Erythroblast (primary cell): ENCODE results near the gene SFMBT2.
A peak's percentile ranks its signal among the peaks of the same experiment; 100 is the strongest.

ENCODE experiments used
- DNase-seq, 2 experiments: peaks; one replicate each; lab custom pipeline; 2025; lab: John Stamatoyannopoulos, UW
- GATA1 ChIP-seq: IDR thresholded peaks from 2 replicates; pipeline ENCODE4 v1.6.1; 2011; ENCODE audit warnings: low read depth, mild to moderate bottlenecking, control low read depth, low read length, moderate library complexity
- POLR2A ChIP-seq: IDR thresholded peaks from 2 replicates; pipeline ENCODE4 v1.6.1; 2011; ENCODE audit warnings: mild to moderate bottlenecking, low read length

SFMBT2 gene

GRCh38 chr10:7261351-7261750 is 149.5 kb downstream of the SFMBT2 start:
- TF ChIP-seq POLR2A = no peak
- no peak for TF ChIP-seq GATA1
- no peak for DNase-seq

GRCh38 chr10:7260912-7261311 is 149.9 kb downstream of the SFMBT2 start:
- DNase-seq = no peak
- no peak for TF ChIP-seq GATA1
- no peak for TF ChIP-seq POLR2A

- peak; percentile 64 to 66 for DNase-seq
These were observed 150.4 kb downstream of the SFMBT2 start for GRCh38 chr10:7260412-7260900.

GRCh38 chr10:7258948-7259523 is 151.8 kb downstream of the SFMBT2 start:
- no peak for TF ChIP-seq GATA1
- TF ChIP-seq POLR2A = no peak
- no peak for DNase-seq

More at GRCh38 chr10:7260412-7260900, 150.4 kb downstream of the SFMBT2 start:
- TF ChIP-seq GATA1 (no peak), POLR2A (no peak)

- no peak for DNase-seq
- no peak for TF ChIP-seq POLR2A
- no peak for TF ChIP-seq GATA1
These were observed 155.3 kb downstream of the SFMBT2 start for GRCh38 chr10:7255517-7255916.

- DNase-seq = peak; percentile 73 to 89
- TF ChIP-seq POLR2A (no peak), GATA1 (no peak)
These were observed 159.0 kb downstream of the SFMBT2 start for GRCh38 chr10:7251696-7252465.

GRCh38 chr10:7250236-7250635 is 160.6 kb downstream of the SFMBT2 start:
- TF ChIP-seq GATA1 (no peak), POLR2A (no peak)
- DNase-seq = no peak

GRCh38 chr10:7248585-7249164 is 162.2 kb downstream of the SFMBT2 start:
- TF ChIP-seq GATA1 = no peak
- TF ChIP-seq POLR2A = no peak
- DNase-seq = no peak

- TF ChIP-seq GATA1 = no peak
- TF ChIP-seq POLR2A = no peak
- DNase-seq = no peak
These were observed 162.7 kb downstream of the SFMBT2 start for GRCh38 chr10:7248148-7248547.

- DNase-seq = no peak
- TF ChIP-seq POLR2A (no peak), GATA1 (no peak)
These were observed 165.3 kb downstream of the SFMBT2 start for GRCh38 chr10:7245505-7245904.

- TF ChIP-seq POLR2A = no peak
- no peak for TF ChIP-seq GATA1
- DNase-seq = no peak
These were observed 167.0 kb downstream of the SFMBT2 start for GRCh38 chr10:7243873-7244272.

- no peak for DNase-seq
- TF ChIP-seq GATA1 (no peak), POLR2A (no peak)
These were observed 167.7 kb downstream of the SFMBT2 start for GRCh38 chr10:7243139-7243538.

- TF ChIP-seq GATA1 (no peak), POLR2A (no peak)
- no peak for DNase-seq
These were observed 171.4 kb downstream of the SFMBT2 start for GRCh38 chr10:7239312-7239985.
